GM12875 (cell line): ENCODE results near the gene ARHGEF26.

Source experiments
- H3K4me3 ChIP-seq: one replicate; pipeline ENCODE4 v1.5.1; 2011; ENCODE audit warnings: low read depth, low read length, control low read depth
- CTCF ChIP-seq: IDR thresholded peaks from 2 replicates; pipeline ENCODE4 v1.5.1; 2011; ENCODE audit warnings: low read depth, mild to moderate bottlenecking, control low read depth, inconsistent platforms, low read length, moderate library complexity, borderline replicate concordance; ENCODE audit not compliant: insufficient read depth

The ARHGEF26 gene

GRCh38 chr3:154126651-154127050 lies 5.5 kb downstream of the ARHGEF26 start:
- no peak for TF ChIP-seq CTCF

GRCh38 chr3:154129625-154130024 lies 8.4 kb downstream of the ARHGEF26 start:
- TF ChIP-seq CTCF, result no peak
- H3K4me3 ChIP-seq, result no peak overlapping the region

More at GRCh38 chr3:154126651-154127050, 5.5 kb downstream of the ARHGEF26 start:
- H3K4me3 ChIP-seq, result no peak overlapping the region

GRCh38 chr3:154130540-154130939 lies 9.3 kb downstream of the ARHGEF26 start:
- TF ChIP-seq CTCF, result no peak
- no peak overlapping the region for H3K4me3 ChIP-seq

DNA sequence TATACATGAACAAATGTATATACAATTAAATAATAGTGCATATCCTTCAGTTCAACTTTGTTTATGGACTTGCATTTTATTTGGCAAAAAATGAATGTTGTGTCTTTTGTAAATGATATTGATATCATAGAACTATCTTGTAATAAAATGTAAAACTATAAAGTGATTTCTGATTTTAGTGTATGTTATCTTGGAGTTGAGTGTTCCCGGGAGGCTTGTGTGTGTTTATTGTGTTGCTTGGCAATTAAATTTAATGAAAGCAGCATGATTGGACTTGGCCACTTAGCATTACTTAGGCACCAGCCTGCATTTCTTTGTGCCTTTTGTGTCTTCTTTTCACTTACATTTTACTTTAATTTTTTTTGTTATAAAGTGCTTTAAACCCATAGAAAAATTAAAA lies 10.6 kb downstream of the ARHGEF26 start:
- TF ChIP-seq CTCF, result no peak
- no peak overlapping the region for H3K4me3 ChIP-seq

- H3K4me3 ChIP-seq, result no peak overlapping the region
- no peak for TF ChIP-seq CTCF
Measured at GRCh38 chr3:154132777-154133375, 11.7 kb downstream of the ARHGEF26 start.

- no peak overlapping the region for H3K4me3 ChIP-seq
- TF ChIP-seq CTCF, result no peak
Measured at GRCh38 chr3:154135511-154136173, 14.5 kb downstream of the ARHGEF26 start.

DNA sequence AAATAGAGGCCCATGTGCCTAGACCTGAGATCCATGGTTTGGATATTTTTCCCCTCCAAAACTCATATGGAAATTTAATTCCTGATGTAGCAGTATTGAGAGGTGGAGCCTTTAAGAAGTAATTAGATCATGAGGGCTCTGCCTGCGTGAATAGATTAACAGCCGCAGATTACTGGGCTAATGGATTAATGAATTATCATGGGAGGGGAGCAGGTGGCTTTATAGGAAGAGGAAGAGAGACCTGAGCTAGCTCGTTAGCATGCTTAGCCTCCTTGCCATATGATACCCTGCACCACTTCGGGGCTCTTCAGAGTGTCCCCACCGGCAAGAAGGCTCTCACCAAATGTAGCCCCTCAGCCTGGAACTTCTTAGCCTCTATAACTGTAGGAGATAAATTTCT lies 15.8 kb downstream of the ARHGEF26 start:
- TF ChIP-seq CTCF, result no peak
- H3K4me3 ChIP-seq, result no peak overlapping the region
